CD14-positive monocyte (primary cell): ENCODE results near the gene TBXAS1. TPM values are rescaled to one million over a fixed set of nuclear protein-coding genes. Genes with fewer than 3 reads are reported as not detected.

ENCODE experiments used
- DNase-seq, 3 donors: peaks; one replicate each; pipeline ENCODE4 v3.0.0-alpha.2; 2011 to 2022
- H2AFZ ChIP-seq: 2 replicates; pipeline ENCODE4 v1.6.0; 2012; ENCODE audit warnings: mild to moderate bottlenecking, low read depth, low read length, inconsistent platforms; ENCODE audit not compliant: insufficient read depth, poor library complexity, severe bottlenecking
- H3K27ac ChIP-seq, 2 donors: 1 replicate in 1 of 2; 2 replicates in 1 of 2; pipeline ENCODE4 v1.5.1; 2012 to 2013; ENCODE audit warnings: low read length in 2 of 2, control low read depth in 1 of 2, inconsistent platforms in 1 of 2, low read depth in 1 of 2, mild to moderate bottlenecking in 1 of 2
- H3K27me3 ChIP-seq, 2 donors: one replicate each; pipeline versions ENCODE4 v1.6.0 to v1.6.1; 2011 to 2013; ENCODE audit warnings: low read length in 2 of 2; ENCODE audit not compliant: control insufficient read depth in 2 of 2, insufficient read depth in 2 of 2
- H3K36me3 ChIP-seq, 2 donors: replicated peaks in 1 of 2; 1 replicate in 1 of 2; 2 replicates in 1 of 2; pipeline versions ENCODE4 v1.5.1 to v1.6.1; 2012 to 2013; ENCODE audit warnings: low read length in 2 of 2, control low read depth in 1 of 2, inconsistent platforms in 1 of 2, mild to moderate bottlenecking in 1 of 2; ENCODE audit not compliant: insufficient read depth in 2 of 2, control insufficient read depth in 1 of 2
- H3K4me1 ChIP-seq, 2 donors: 1 replicate in 1 of 2; 2 replicates in 1 of 2; pipeline versions ENCODE4 v1.5.1 to v1.6.1; 2012 to 2013; ENCODE audit warnings: low read length in 2 of 2, control low read depth in 1 of 2, inconsistent platforms in 1 of 2, mild to moderate bottlenecking in 1 of 2, moderate library complexity in 1 of 2; ENCODE audit not compliant: insufficient read depth in 2 of 2, control insufficient read depth in 1 of 2
- H3K4me2 ChIP-seq: replicated peaks from 2 replicates; pipeline ENCODE3; 2012; ENCODE audit warnings: low read length, moderate library complexity, mild to moderate bottlenecking; ENCODE audit not compliant: poor library complexity, severe bottlenecking; ENCODE audit errors: extremely low read depth
- H3K4me3 ChIP-seq, 3 experiments: fragments of 200-600 bp in 1 of 3; sonication (generic) in 1 of 3; replicated peaks in 1 of 3; 1 replicate in 2 of 3; 2 replicates in 1 of 3; pipeline ENCODE4 v1.5.1; 2011 to 2013; ENCODE audit warnings: low read length in 3 of 3, mild to moderate bottlenecking in 3 of 3, control low read depth in 2 of 3, low read depth in 2 of 3, inconsistent platforms in 1 of 3, moderate library complexity in 1 of 3
- H3K79me2 ChIP-seq: 2 replicates; pipeline ENCODE4 v1.6.0; 2012; ENCODE audit warnings: mild to moderate bottlenecking, control low read depth, inconsistent platforms, low read length, moderate library complexity; ENCODE audit not compliant: insufficient read depth
- H3K9ac ChIP-seq: 2 replicates; pipeline ENCODE4 v1.6.0; 2017; ENCODE audit warnings: low read length, mild to moderate bottlenecking; ENCODE audit not compliant: insufficient read depth, poor library complexity, severe bottlenecking
- H3K9me3 ChIP-seq, 2 donors: replicated peaks in 1 of 2; 1 replicate in 1 of 2; 2 replicates in 1 of 2; pipeline versions ENCODE4 v1.5.1 to v1.6.1; 2012 to 2013; ENCODE audit warnings: low read length in 2 of 2, control low read depth in 1 of 2; ENCODE audit not compliant: control insufficient read depth in 1 of 2, insufficient read depth in 1 of 2
- H4K20me1 ChIP-seq: 2 replicates; pipeline ENCODE4 v1.6.0; 2012; ENCODE audit warnings: mild to moderate bottlenecking, low read length, control low read depth, moderate library complexity; ENCODE audit not compliant: insufficient read depth
- H3K27ac Mint-ChIP-seq, 7 donors: one replicate each; pipeline ENCODE4 v1.8.0; 2020; ENCODE audit warnings: mild to moderate bottlenecking in 7 of 7, mixed read lengths in 7 of 7, moderate library complexity in 6 of 7, inconsistent platforms in 2 of 7
- H3K27me3 Mint-ChIP-seq, 3 donors: one replicate each; pipeline ENCODE4 v1.8.0; 2021 to 2022; ENCODE audit warnings: low read depth in 3 of 3, mild to moderate bottlenecking in 3 of 3, mixed read lengths in 3 of 3, moderate library complexity in 3 of 3, inconsistent platforms in 1 of 3
- H3K36me3 Mint-ChIP-seq, 2 donors: one replicate each; pipeline ENCODE4 v1.8.0; 2020; ENCODE audit warnings: mixed read lengths in 2 of 2, inconsistent platforms in 1 of 2, mild to moderate bottlenecking in 1 of 2
- H3K4me1 Mint-ChIP-seq: one replicate; pipeline ENCODE4 v1.8.0; 2020; ENCODE audit warnings: mild to moderate bottlenecking, mixed read lengths
- H3K4me3 Mint-ChIP-seq, 2 donors: one replicate each; pipeline ENCODE4 v1.8.0; 2020; ENCODE audit warnings: mild to moderate bottlenecking in 2 of 2, mixed read lengths in 2 of 2, moderate library complexity in 1 of 2
- H3K9me3 Mint-ChIP-seq, 7 donors: one replicate each; pipeline ENCODE4 v1.8.0; 2020 to 2022; ENCODE audit warnings: mixed read lengths in 7 of 7, mild to moderate bottlenecking in 6 of 7, moderate library complexity in 6 of 7, inconsistent platforms in 2 of 7
- CTCF ChIP-seq: fragments of 200-600 bp; IDR thresholded peaks from one replicate; pipeline ENCODE4 v1.8.0; 2022; ENCODE audit warnings: antibody characterized with exemption, mild to moderate bottlenecking
- WGBS: methylation state at CpG from one replicate; pipeline ENCODE4 v1.1.5; 2013; ENCODE audit warnings: missing lambda C conversion rate; ENCODE audit not compliant: insufficient coverage; 5-methylcytosine and 5-hydroxymethylcytosine counted together
- intact Hi-C, 2 donors: fragments of 100-400 bp; cut with micrococcal nuclease; formaldehyde crosslinking; loops; one replicate each; pipeline versions ENCODE4 v1.15.0 to v1.15.1; 2023
- polyA plus RNA-seq, 3 donors: library from polyadenylated mRNA; depleted of rRNA in 1 of 3; unstranded in 2 of 3; stranded (reverse) in 1 of 3; fragments of 300-500 nt in 2 of 3; fragments of >200 nt in 1 of 3; fragmentation: Illumina TruSeq in 2 of 3; gene quantifications; 1 replicate in 2 of 3; 2 replicates in 1 of 3; pipeline ENCODE4 v1.2.3, GENCODE V29; 2012 to 2021

The TBXAS1 gene
- polyA plus RNA-seq, 3 donors, result 289 to 335 (median 298) TPM

GRCh38 chr7:140051820-140052219, 222.8 kb downstream of the TBXAS1 start:
- H3K27me3 Mint-ChIP-seq, result no peaks in the 10 kb centered on the region
- H3K9me3 ChIP-seq, result no peaks in the 10 kb centered on the region
- H4K20me1 ChIP-seq, result peaks cover 75% of the 10 kb centered on the region
- no peak overlapping the region for H2AFZ ChIP-seq
- no peaks in the 10 kb centered on the region for H3K27me3 ChIP-seq
- H3K79me2 ChIP-seq, result no peaks in the 10 kb centered on the region
- no peak overlapping the region for H3K4me2 ChIP-seq
- H3K27ac Mint-ChIP-seq, result peak overlapping the region in 3 of 7 donors; percentile 33 to 68 (median 58)
- H3K4me3 Mint-ChIP-seq, result no peak overlapping the region
- TF ChIP-seq CTCF, result no peak
- peak in 2 of 3 donors; percentile 12 to 16 for DNase-seq
- intact Hi-C loops, result no loop called here
- H3K4me3 ChIP-seq, result no peak overlapping the region
- H3K36me3 ChIP-seq, result peaks cover 40 to 88% of the 10 kb centered on the region in 2 donors
- H3K4me1 ChIP-seq, result peaks cover 7 to 12% of the 10 kb centered on the region in 2 donors
- H3K9me3 Mint-ChIP-seq, result peaks cover 0 to 2% (median 0%) of the 10 kb centered on the region in 7 donors
- H3K27ac ChIP-seq, result peak overlapping the region in 1 of 2 donors; percentile 52
- peaks cover 30% of the 10 kb centered on the region for H3K4me1 Mint-ChIP-seq
- H3K9ac ChIP-seq, result no peak overlapping the region
- peaks cover 75 to 80% of the 10 kb centered on the region in 2 donors for H3K36me3 Mint-ChIP-seq

GRCh38 chr7:140053812-140054539, 224.9 kb downstream of the TBXAS1 start:
- Mint-ChIP-seq H3K36me3 (peaks cover 72 to 84% of the 10 kb centered on the region in 2 donors), H3K9me3 (peaks cover 0 to 5% (median 0%) of the 10 kb centered on the region in 7 donors), H3K27ac (peak overlapping the region; percentile 43 to 85 (median 58)), H3K4me1 (peaks cover 37% of the 10 kb centered on the region), H3K4me3 (no peak overlapping the region), H3K27me3 (no peaks in the 10 kb centered on the region)
- no peak for TF ChIP-seq CTCF
- H2AFZ ChIP-seq, result no peak overlapping the region
- no peak overlapping the region for H3K4me2 ChIP-seq
- WGBS, result 91% methylated on average over 1 of the region's 3 CpGs
- peaks cover 7 to 15% of the 10 kb centered on the region in 2 donors for H3K4me1 ChIP-seq
- intact Hi-C loops, result no loop called here
- peaks cover 15% of the 10 kb centered on the region for H3K79me2 ChIP-seq
- H3K36me3 ChIP-seq, result peaks cover 40 to 79% of the 10 kb centered on the region in 2 donors
- no peaks in the 10 kb centered on the region for H3K9me3 ChIP-seq
- DNase-seq, result no peak
- no peak overlapping the region for H3K4me3 ChIP-seq
- H3K9ac ChIP-seq, result no peak overlapping the region
- H4K20me1 ChIP-seq, result peaks cover 78% of the 10 kb centered on the region
- H3K27me3 ChIP-seq, result no peaks in the 10 kb centered on the region
- peak overlapping the region; percentile 8 to 60 for H3K27ac ChIP-seq
